ENCODE measurements around the gene TNFRSF1B.

DNA sequence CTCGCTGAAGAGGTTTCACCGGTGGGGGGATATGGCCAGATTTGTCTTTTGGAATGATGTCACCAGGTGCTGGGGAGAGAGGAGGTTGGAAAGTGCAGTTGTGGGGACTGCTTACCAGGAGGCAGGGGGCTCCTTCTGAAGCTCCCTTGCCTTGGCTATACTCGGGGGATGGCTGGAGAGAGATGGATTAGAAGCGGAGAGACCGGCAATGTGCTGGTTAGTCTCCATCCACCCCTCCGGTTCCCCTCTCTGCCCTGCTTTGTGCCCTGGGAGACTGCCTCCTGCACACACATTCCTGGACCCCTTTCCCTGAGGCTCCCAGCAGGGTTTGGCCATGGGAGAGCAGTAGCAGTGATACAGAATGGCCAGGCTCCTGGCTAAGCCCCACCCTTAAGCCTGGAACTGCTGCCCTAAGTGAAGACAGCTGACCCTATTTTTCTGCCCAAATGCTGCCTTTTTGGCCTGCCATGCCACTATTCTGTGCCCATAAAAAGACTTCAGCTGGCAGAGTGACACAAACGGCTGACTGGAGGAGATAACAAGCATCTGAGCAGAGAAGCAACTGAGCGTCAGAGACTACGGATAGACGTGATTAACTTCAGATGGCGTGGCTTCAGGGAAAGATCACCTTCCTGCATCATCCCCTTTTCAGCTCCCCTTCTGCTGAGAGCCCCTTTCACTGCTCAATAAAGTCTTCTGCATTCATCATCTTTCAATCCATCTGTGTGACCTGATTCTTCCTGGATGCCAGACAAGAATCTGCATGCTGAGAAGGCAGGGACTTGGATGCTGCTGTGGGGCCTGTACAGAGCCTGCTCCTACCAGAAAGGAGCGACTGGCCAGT, 48.5 kb downstream of the TNFRSF1B start:
- no peak for TF ChIP-seq CTCF (IDR thresholded peaks at IDR 0.05)
- no peak for TF ChIP-seq POLR2A (IDR thresholded peaks at IDR 0.05)

Measured in body of pancreas (tissue), 4 donors.